GM21515 (cell line): ENCODE data around the gene MOB3A.

Experiments
- ATAC-seq: cut with Tn5 transposase; IDR thresholded peaks from one replicate; pipeline ENCODE4 v1.9.1; 2021; ENCODE audit not compliant: unreplicated experiment

Gene MOB3A

GRCh38 chr19:2126879-2127518 lies 30.9 kb upstream of the MOB3A start:
- ATAC-seq = no peak

GRCh38 chr19:2123682-2124387 lies 27.7 kb upstream of the MOB3A start:
- ATAC-seq = no peak

- no peak for ATAC-seq
Measured at GRCh38 chr19:2122982-2123381, 26.9 kb upstream of the MOB3A start.

GRCh38 chr19:2122251-2122650 lies 26.1 kb upstream of the MOB3A start:
- ATAC-seq = no peak

GRCh38 chr19:2121416-2122051 lies 25.4 kb upstream of the MOB3A start:
- no peak for ATAC-seq

GRCh38 chr19:2120821-2121220 lies 24.7 kb upstream of the MOB3A start:
- ATAC-seq = no peak

GRCh38 chr19:2119921-2120785 lies 24.0 kb upstream of the MOB3A start:
- ATAC-seq = no peak

GRCh38 chr19:2118438-2118837 lies 22.3 kb upstream of the MOB3A start:
- no peak for ATAC-seq

GRCh38 chr19:2117215-2117960 lies 21.3 kb upstream of the MOB3A start:
- no peak for ATAC-seq

GRCh38 chr19:2116507-2116906 lies 20.4 kb upstream of the MOB3A start:
- no peak for ATAC-seq

- ATAC-seq = no peak
Measured at GRCh38 chr19:2115911-2116426, 19.8 kb upstream of the MOB3A start.

GRCh38 chr19:2115324-2115723 lies 19.2 kb upstream of the MOB3A start:
- no peak for ATAC-seq

- no peak for ATAC-seq
Measured at GRCh38 chr19:2114821-2115220, 18.7 kb upstream of the MOB3A start.

GRCh38 chr19:2114218-2114617 lies 18.1 kb upstream of the MOB3A start:
- ATAC-seq = no peak

GRCh38 chr19:2113439-2114211 lies 17.5 kb upstream of the MOB3A start:
- no peak for ATAC-seq

GRCh38 chr19:2112516-2113320 lies 16.6 kb upstream of the MOB3A start:
- no peak for ATAC-seq

- ATAC-seq = no peak
Measured at GRCh38 chr19:2111886-2112285, 15.8 kb upstream of the MOB3A start.

- no peak for ATAC-seq
Measured at GRCh38 chr19:2111425-2111824, 15.3 kb upstream of the MOB3A start.

- ATAC-seq = no peak
Measured at GRCh38 chr19:2110822-2111221, 14.7 kb upstream of the MOB3A start.
